GM10248 (cell line): Measurements from ENCODE around the gene BHLHE41.

Experiments used
- CTCF ChIA-PET: fragments of 300-600 bp; sonication (Branson Sonifier 250); formaldehyde crosslinking; extraction: SDS; loops from one replicate; lab custom pipeline; 2021; ENCODE audit warnings: antibody characterized with exemption; lab: Yijun Ruan, JAX
- POLR2A ChIA-PET: fragments of 350-650 bp; sonication (Branson Sonifier 250); formaldehyde crosslinking; extraction: SDS; loops from one replicate; lab custom pipeline; 2020; ENCODE audit warnings: antibody characterized with exemption; lab: Yijun Ruan, JAX
- DNase-seq: peaks from one replicate; pipeline ENCODE4 v3.0.0; 2012; ENCODE audit errors: extremely low spot score
- TF ChIP-seq, protein P1 (sequence below): IDR thresholded peaks from 2 replicates; pipeline ENCODE4 v1.5.1; 2012; ENCODE audit warnings: mild to moderate bottlenecking, low read depth; ENCODE audit errors: extremely low read depth, missing control alignments, control extremely low read depth

Gene BHLHE41

DNA sequence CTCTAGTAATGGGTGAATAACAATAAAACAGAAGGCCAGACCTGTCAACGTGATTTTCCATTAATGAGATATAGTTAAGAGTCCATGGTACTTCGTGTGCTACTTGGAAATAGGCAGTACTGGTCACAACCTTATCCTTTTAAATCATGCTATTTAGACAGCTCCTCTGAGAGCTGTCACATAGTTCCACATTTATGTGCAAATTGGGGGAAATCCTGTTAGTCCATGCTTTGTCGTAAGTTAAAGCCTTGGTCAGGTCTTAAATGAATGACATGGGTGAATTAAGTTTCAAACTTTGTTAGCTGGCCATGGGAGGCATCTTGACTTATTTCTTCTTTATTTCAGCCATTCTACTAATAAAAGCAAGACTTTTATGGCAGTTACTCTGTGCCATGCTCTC lies 11.9 kb upstream of the BHLHE41 start:
- TF ChIP-seq, protein P1, sequence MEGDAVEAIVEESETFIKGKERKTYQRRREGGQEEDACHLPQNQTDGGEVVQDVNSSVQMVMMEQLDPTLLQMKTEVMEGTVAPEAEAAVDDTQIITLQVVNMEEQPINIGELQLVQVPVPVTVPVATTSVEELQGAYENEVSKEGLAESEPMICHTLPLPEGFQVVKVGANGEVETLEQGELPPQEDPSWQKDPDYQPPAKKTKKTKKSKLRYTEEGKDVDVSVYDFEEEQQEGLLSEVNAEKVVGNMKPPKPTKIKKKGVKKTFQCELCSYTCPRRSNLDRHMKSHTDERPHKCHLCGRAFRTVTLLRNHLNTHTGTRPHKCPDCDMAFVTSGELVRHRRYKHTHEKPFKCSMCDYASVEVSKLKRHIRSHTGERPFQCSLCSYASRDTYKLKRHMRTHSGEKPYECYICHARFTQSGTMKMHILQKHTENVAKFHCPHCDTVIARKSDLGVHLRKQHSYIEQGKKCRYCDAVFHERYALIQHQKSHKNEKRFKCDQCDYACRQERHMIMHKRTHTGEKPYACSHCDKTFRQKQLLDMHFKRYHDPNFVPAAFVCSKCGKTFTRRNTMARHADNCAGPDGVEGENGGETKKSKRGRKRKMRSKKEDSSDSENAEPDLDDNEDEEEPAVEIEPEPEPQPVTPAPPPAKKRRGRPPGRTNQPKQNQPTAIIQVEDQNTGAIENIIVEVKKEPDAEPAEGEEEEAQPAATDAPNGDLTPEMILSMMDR: no peak
- ChIA-PET CTCF (interaction anchor here (0.9 to 1.3 kb wide), 2 partner anchors 9 to 13 kb away, joined by 3 read pairs; no protein-coding TSS in a partner anchor), POLR2A (no interaction called here)
- no peak for DNase-seq

DNA sequence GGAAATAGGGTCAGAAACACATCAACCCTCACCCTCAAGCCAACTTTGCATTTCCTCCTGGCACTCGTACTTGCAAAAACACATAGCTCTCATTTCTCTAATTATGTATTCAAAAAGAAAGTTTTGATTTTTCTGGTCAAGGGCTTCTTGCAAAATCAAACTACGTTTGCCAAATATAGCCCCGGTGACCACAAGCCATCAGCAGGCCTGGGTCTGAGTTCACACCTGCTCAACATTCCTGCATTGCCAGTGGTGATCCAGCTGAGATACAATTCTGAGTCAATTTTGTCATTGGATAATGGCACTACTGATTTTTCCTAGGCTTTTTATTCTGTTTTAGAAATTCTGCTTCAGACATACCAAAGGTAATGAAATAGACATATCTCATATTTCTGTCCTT lies 10.7 kb upstream of the BHLHE41 start:
- CTCF ChIA-PET: interaction anchor here (1.0 kb wide), 1 partner anchor 11 kb away, joined by 3 read pairs; no protein-coding TSS in a partner anchor
- DNase-seq: no peak
- TF ChIP-seq, protein P1: no peak
- POLR2A ChIA-PET: no interaction called here

DNA sequence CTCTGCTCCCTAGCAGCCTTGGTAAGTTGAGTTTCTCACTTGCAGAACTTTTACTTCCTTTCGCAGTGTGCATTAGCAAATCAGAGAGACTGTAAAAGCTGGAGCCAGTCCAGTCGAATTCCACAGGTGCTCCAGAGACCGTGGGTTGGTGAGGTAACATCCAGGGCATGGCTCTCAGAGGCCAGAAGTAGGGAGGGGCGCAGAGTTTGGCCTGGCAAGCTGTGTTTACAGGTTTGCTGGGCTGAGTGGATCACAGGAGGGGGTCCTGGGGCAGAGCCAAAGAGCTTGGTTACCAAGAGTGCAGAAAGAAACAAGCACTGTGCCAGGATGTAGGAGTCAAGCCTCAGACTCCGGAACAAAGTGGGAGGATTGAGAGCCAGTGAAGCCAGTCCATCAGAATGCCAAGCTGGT lies 10.2 kb upstream of the BHLHE41 start:
- TF ChIP-seq, protein P1: no peak
- ChIA-PET POLR2A (no interaction called here), CTCF (interaction anchor here (1.0 to 2.0 kb wide), 3 partner anchors 12 to 69 kb away, joined by 3 to 8 read pairs (median 5); no protein-coding TSS in a partner anchor)
- DNase-seq: no peak

DNA sequence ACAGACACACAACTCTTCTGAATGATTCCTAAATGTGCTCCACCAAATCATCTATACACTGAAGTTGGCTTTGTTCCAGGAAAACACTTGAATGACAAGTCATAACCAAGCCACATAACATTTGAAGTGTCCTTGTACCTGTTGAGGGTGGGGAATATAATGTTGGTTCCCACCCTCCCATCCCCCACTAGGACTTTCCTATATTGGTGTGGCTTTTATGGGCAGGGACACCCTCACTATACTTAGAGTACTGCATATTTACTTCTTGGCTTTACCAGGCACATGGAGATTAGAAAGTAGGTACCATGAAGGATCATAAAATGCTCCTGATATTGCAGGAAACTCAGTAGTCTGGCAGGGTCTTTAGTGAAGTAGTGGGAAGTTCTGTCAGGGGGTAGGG lies 9.7 kb upstream of the BHLHE41 start:
- DNase-seq: no peak
- TF ChIP-seq, protein P1: no peak
- ChIA-PET CTCF (interaction anchor here (1.8 to 2.7 kb wide), 4 partner anchors 12 to 69 kb away, joined by 4 to 13 read pairs (median 6); no protein-coding TSS in a partner anchor), POLR2A (no interaction called here)

DNA sequence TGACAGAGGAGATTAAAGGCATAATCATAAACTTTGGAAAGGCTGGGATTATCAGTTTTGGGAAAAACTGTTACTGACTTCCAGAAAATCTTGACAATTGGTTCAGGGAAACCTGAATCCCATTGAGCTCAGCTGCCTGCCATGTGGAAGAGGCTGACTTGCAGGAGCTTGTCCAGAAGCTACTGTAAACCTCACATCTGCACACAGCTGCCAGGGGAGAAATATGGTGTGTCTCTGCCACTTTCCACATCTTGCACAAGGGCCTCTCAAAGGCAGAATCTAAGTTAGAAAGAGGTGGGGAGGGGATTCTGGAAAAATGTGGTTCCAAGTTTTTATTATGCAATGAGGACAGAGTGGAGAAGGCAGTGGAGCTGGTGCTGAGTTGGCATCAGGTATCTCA lies 8.7 kb upstream of the BHLHE41 start:
- no peak for DNase-seq
- TF ChIP-seq, protein P1: no peak
- ChIA-PET POLR2A (no interaction called here), CTCF (interaction anchor here (1.0 to 2.7 kb wide), 8 partner anchors 10 to 70 kb away, joined by 3 to 13 read pairs (median 4); no protein-coding TSS in a partner anchor)

DNA sequence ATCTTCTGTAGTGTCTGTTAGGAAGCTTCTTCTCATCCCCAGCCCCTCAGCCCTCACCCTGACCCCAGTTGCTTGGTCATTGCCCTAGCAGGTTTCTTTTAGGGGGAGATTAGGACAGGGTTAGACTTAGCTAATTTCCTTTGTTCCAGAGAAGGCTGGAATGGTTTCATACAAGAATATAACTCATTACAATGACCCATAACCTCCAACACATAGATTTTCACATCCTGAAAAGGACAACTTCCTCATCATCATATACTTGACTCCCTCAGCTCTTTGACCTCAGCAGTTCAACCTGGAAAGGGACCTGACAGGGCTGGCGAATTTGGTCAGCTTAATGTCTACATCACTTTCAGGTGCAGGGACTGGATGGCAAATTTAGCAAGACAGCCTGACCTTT lies 8.0 kb upstream of the BHLHE41 start:
- TF ChIP-seq, protein P1: no peak
- DNase-seq: no peak
- POLR2A ChIA-PET: no interaction called here
- CTCF ChIA-PET: interaction anchor here (0.9 to 2.7 kb wide), 10 partner anchors 10 to 125 kb away, joined by 3 to 13 read pairs (median 4); no protein-coding TSS in a partner anchor

DNA sequence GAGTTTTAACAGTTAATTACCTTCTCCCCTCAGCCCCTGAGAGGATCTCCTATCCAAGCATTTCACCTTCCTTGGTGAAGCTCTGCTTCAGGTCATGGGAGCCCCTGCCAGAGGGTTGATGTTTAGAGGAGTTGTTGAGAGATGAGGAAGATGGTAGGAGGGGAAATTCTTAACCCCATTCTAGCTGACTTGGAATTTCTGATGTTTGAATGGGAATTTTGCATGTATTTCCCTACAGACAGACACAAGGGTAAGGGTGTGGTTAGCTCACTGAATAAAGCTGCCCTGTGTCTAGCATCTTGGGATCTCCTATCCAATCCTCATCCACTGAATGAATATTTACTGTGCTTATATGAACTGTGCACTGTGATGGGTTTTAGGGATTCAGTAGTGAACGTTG lies 7.1 kb upstream of the BHLHE41 start:
- no peak for DNase-seq
- ChIA-PET POLR2A (no interaction called here), CTCF (interaction anchor here (0.9 to 2.7 kb wide), 7 partner anchors 10 to 126 kb away, joined by 3 to 13 read pairs (median 4); no protein-coding TSS in a partner anchor)
- TF ChIP-seq, protein P1: no peak
